GM12872 (cell line): ENCODE data around the gene TIPARP.

Experiments
- CTCF ChIP-seq: IDR thresholded peaks from 3 replicates; pipeline ENCODE4 v1.5.1; 2011; ENCODE audit warnings: low read depth, mild to moderate bottlenecking, low read length, moderate library complexity; ENCODE audit not compliant: insufficient read depth

Gene TIPARP

DNA sequence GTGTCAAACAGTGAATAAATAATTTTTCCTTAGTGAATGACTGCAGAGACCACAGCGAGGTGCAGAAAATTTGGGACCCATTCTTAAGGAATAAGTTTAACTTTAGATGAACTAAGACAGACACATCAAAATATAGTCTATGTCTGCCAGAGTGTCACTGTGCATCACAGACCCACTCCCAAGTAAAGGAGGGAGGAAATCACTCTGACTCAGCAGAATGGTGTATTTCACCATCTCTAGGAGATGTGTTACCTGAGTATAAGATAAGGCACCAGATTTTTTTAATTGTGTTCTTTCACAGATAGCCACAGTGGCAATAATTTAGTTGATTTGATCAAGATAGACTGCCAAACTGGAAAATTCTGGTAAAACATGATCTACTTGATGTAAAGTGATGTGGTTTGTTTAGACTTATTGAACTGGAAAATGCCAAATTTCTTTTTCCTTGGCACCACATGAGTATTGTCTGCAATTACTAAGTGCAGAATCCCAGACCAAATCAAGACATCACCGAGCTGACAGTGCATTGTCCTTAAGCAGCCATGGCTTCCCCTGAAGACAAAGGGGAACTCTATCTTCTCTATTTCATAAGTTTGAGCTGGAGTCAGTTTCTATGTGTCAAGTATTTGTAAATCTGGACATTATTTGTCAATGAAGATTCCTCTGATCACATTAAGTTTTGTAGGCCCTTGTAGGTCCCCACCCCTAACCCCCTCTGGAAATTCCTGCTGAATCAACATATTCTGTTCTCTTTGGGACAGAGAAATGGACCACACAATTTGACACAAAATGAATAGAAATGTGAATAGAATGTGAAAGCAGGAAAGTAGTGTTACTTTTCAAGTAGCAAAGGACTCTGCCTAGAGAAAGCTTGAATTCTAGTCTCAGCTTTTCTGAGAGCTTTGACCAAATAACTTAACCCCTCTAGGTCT lies 47.6 kb downstream of the TIPARP start:
- TF ChIP-seq CTCF: no peak

DNA sequence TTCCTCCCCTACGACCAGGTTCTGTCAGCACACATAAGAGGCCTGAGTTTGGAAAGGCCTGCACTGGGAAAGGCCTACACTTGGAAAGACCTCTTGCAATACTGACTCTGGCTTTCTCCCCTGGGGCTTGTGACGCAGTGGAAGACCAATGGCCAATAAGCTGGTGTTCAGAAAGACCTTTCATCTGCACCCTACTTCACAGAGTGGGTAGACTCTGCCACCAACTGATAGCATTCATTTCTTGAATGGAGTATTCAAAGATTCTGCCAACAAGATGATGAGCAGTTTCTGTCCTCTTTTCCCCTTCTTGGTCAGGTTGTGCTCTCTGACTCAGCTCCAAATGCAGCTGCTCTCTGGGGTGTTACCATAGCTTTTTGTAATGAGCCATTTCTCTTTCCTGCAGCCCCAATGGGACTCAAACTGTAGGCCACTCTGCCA lies 48.8 kb downstream of the TIPARP start:
- TF ChIP-seq CTCF: no peak

GRCh38 chr3:156725682-156726081 lies 51.3 kb downstream of the TIPARP start:
- no peak for TF ChIP-seq CTCF

DNA sequence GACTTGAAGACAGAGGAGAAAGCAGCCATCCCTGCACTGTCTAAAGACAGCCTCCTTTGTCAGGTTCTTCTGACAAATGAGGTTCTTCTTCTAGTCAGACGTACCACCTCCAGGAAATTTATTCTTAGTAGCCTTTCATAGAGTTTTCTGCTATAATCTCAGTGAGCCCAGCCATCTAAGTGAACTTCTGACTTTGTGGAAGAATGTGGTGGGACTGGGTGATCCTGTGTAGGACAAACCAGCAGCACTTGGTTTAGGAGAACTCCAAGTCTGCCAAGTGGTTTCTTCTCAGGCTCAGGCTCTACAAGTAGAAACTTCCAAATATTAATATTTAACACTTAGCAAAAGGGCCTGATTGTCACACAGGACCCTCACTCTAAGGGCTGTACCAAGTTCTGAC lies 52.1 kb downstream of the TIPARP start:
- no peak for TF ChIP-seq CTCF

GRCh38 chr3:156727519-156728205 lies 53.3 kb downstream of the TIPARP start:
- no peak for TF ChIP-seq CTCF

- no peak for TF ChIP-seq CTCF
Observed at GRCh38 chr3:156728267-156728985, 54.0 kb downstream of the TIPARP start.
